HG02623 (cell line): ENCODE measurements around the gene MEDAG.

Experiments
- ATAC-seq: cut with Tn5 transposase; IDR thresholded peaks from one replicate; pipeline ENCODE4 v1.9.1; 2021; ENCODE audit warnings: moderate library complexity; ENCODE audit not compliant: unreplicated experiment

The MEDAG gene

GRCh38 chr13:30905932-30906383, at the start of gene MEDAG:
Gene MEDAG (plus strand): TSS chr13:30906271. CDS start chr13:30906516, 245 bp downstream.
- ATAC-seq = no peak

GRCh38 chr13:30857018-30857417, 49.1 kb upstream of the MEDAG start:
- ATAC-seq = no peak

DNA sequence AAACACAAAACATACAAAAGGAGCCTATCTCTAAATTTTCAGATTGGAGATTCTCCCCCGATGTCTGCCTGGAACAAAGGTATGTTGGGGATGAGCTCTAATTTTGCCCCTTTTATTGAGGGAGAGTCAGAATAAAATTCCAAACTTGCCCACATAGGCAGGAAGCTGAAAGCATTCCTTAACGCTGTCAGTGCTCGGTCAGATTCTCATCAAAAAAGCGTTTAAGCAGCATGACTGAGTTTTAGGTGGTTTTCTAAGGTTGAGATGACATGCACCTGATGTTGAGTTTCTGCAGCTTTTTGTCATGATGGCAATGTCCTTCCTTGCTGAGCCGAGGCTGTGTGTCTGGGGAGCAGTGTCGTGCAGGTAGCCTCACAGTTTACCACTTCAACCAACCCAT, 48.4 kb upstream of the MEDAG start:
- no peak for ATAC-seq

GRCh38 chr13:30859326-30859725, 46.7 kb upstream of the MEDAG start:
- ATAC-seq = no peak

DNA sequence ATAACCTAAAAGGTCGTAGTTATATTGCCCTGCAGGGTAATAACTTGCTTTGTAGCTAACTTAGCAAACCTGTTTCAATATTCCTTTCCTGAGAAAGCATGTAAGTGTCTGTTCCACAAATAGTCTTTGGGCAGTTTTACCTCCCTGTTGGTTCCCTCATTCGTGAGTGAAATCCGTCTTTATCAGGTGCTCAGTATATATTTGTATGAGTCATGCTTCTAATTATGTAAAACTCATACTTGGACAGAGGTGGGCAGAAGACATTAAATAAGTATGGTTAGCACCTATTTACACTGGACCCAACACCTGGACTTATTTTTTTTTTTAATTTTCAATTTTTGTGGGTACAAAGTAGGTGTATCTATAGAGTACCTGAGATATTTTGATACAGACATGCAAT, 44.9 kb upstream of the MEDAG start:
- ATAC-seq = no peak

DNA sequence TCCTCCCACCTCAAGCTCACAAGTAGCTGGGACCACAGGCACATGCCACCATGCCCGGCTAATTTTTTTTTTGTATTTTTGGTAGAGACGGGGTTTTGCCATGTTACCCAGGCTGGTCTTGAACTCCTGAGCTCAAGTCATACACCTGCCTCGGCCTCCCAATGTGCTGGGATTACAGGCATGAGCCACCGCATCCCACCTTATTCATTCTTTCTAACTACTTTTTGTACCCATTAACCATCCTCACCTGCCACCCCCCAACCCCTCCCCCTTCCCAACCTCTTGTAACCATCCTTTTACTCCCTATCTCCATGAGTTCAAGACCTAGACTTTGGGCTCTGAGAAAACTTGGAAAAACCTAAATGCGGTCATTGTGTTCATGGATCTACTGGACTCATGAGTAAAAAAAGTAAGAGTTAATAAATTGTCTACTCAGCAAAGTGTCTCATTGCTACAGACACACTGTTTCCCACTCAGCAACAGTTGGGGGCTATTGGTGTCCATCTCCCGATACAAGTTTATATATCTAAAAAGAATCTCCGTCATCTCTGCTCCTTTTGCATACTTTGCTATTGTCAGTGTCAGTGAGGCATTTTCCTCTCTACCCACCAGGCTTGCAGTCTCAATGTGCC, 44.1 kb upstream of the MEDAG start:
- ATAC-seq = no peak

DNA sequence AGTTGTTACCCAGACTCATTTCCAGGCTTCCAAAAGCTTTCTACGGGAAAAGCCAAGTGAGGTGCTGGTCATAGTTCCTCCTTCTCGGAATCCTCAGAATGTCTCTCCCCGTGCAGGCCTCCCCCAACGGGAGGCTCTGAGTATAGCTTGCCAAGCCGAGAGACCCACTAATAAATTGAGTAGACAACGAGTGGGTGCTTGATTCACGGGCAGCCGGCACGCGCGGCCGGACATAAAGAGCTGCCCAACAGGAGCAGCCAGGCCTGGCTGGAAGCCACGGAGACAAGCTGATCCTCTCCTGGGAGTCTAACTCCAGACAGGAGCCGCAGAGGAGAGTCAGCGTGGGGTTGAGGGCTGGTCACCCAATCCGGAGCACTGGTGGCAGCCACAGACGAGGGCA, 43.4 kb upstream of the MEDAG start:
- ATAC-seq = no peak

DNA sequence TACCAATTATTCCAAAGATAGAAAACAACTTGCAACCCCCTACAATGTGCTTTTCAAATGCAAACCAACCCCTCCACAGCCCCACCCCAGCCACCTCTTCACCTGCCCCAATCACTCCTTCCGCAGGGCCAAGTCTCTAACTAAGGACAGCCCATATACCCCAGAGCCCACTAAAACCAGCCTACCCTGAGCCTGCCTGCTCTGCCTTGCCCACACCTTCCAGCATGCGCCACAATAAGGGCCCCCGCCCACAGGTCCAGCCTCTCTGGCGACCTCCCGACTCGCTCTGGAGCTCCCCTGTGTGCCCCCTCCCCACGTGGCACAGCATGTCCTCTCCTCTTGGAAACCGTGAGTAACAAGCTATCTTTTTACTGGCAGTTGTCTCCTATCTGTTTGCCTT, 42.8 kb upstream of the MEDAG start:
- no peak for ATAC-seq

GRCh38 chr13:30863796-30864195, 42.3 kb upstream of the MEDAG start:
- ATAC-seq = no peak

DNA sequence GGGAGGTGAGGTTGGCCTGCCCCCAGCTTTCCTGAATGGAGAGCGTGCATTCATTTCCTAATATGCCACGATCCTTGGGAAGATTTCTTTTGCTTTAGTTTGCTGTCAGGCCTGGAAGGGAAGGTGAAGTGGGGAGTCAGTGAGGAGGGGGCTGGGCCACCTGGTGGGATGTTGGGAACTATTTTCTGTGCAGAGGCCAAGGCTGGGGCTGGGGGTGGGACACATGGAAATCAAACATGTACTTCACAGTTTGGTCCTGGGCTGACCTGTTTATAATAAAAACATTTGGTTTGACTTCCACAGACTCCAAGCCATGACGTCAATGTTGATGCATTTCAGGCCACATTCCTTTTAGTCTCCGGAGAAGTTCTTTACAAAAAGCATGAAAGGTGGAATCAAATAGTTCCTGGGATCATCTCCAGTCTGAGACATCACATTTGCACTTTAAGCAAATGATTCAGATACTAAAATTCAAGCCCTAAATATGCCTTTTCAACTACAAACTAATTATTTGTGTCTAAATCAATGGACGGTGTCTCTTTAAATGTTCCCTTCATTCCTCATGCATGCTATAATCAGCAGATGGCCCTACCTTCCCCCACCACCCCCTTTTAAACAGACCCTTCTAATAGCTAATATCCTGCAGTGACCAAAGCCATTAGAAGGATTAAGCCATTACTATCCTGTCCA, 41.5 kb upstream of the MEDAG start:
- ATAC-seq = no peak

GRCh38 chr13:30865123-30866049, 40.7 kb upstream of the MEDAG start:
- ATAC-seq = peak; percentile 80

GRCh38 chr13:30866677-30867076, 39.4 kb upstream of the MEDAG start:
- no peak for ATAC-seq

DNA sequence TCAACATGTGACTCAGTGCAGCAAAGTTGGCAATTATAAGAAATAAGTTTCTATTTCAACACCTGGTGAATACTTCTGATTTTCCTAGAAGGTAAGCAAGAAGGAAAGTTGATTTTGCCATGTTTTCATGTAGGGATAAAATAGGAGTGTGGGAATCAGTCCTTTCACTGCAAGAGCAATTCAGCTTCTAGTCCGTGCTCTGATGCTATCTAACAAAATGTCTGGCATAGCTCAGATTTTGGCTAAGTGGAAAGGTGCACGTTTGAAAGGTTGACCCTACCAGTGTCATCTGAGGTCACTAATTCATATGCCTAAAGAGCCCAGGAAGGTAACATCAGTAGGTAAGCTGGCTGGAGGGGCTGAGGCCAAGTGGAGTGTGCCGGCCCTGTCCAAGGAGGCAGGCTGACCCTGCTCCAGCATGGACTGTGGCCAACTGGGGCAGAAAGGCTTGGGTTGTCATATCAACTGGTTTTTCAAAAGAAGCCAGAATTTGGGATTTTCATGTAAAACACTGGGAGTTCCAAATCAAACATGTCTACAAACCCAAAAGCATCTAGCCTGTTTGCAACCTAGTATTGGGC, 38.9 kb upstream of the MEDAG start:
- no peak for ATAC-seq

DNA sequence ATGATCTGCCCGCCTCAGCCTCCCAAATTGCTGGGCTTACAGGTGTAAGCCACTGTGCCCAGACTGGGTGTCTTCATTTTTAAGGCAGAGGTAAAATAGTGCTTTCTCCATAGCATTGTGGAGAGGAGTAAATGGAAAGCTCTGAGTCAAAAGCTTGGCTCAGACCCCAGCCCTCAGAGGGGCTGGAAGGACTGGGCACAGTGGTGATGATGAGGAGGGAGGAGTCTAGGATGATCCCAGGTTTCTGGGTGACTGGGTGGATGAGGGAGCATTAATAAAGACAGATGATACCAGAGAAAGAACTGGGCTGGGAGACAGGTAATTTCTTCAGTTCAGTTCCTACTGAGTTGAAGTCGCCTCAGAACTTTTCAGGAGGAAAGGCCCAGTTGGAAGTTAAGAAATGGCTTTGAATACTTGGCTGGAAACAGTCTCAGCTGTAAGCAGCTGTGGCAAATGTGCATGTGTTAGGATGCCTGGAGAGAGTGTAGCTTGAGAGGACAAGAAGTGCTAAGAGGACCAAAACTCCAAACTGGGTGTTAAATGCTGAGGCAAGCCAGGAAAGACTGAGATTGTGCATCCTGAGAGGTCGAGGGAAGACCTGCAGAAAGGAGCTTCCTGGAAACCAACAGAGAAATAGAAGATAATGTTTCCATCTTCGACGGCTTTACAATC, 37.1 kb upstream of the MEDAG start:
- no peak for ATAC-seq

GRCh38 chr13:30869491-30869890, 36.6 kb upstream of the MEDAG start:
- no peak for ATAC-seq

GRCh38 chr13:30870049-30870884, 35.8 kb upstream of the MEDAG start:
- ATAC-seq = no peak

DNA sequence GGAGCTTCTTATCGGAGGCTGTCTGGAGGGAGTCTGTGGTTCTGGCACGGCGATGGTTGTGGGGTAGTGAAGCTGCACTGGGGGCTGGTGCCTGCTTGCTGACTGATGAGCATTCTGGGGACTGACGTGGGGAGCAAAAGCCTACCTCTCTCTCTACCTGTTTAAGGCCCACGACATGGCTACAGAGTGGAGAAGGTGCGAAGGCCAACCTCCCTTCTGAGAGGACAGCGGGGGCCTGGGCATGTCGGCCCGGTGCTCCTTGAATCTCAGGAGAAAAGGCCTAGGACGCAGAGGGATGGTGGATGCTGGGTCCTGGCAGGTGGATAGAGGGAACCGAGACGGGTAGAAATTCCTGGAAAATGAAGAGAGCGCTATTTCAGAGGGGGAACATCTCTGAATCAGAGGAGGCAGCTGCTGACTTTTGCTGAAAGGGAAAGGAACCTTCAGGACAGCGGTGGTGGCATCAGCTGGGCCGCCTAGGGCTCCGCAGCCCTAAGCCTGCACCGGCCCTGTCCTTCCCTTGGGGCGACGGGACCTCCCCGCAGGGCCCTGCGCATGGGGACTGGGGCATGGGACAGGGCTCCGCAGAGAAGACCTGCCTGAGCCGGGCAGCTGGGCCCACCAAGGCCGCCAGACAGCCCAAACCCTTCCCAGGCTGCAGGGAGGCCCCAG, 35.0 kb upstream of the MEDAG start:
- no peak for ATAC-seq

GRCh38 chr13:30871588-30872275, 34.3 kb upstream of the MEDAG start:
- ATAC-seq = no peak

- no peak for ATAC-seq
Observed at GRCh38 chr13:30872276-30872594, 33.8 kb upstream of the MEDAG start.
